GM12878 (cell line): Measurements from ENCODE around the gene ARGLU1. TPM values are rescaled to one million over a fixed set of nuclear protein-coding genes. Genes with fewer than 3 reads are reported as not detected.
A peak's percentile ranks its signal among the peaks of the same experiment; 100 is the strongest.

Experiments
- ATAC-seq: fragments of 200-7000 bp; cut with Tn5 transposase; 3 replicates; pipeline ENCODE4 v1.9.1; 2020; ENCODE audit warnings: mild to moderate bottlenecking, moderate library complexity
- BruUV-seq: library from RNA; stranded (reverse); fragments of 400-500 nt; replicated peaks from 2 replicates; lab custom pipeline; 2021; lab: Mats Ljungman, UMichigan
- CTCF ChIA-PET: fragments of 300-600 bp; sonication (Branson Sonifier 250); formaldehyde crosslinking; extraction: SDS; loops from one replicate; lab custom pipeline; 2021; ENCODE audit warnings: inconsistent platforms; lab: Yijun Ruan, JAX
- POLR2A ChIA-PET: fragments of 350-600 bp; formaldehyde crosslinking; extraction: SDS; loops from one replicate; lab custom pipeline; 2021; ENCODE audit warnings: inconsistent platforms; lab: Charles Lee
- RAD21 ChIA-PET: fragments of 300-600 bp; sonication (Branson Sonifier 250); formaldehyde crosslinking; loops from one replicate; lab custom pipeline; 2023; ENCODE audit warnings: antibody characterized with exemption; ENCODE audit not compliant: unreplicated experiment; lab: Charles Lee
- SMC1A ChIA-PET: fragments of 300-600 bp; sonication (Branson Sonifier 250); formaldehyde crosslinking; loops from one replicate; lab custom pipeline; 2023; ENCODE audit not compliant: unreplicated experiment, uncharacterized antibody; lab: Charles Lee
- DNase-seq: peaks from one replicate; pipeline ENCODE4 v3.0.0-alpha.2; 2011; ENCODE audit warnings: low read depth, low spot score
- FAIRE-seq: peaks from 3 replicates; lab custom pipeline; 2011; peaks lifted over from hg19 to GRCh38; lab: Jason Lieb, UNC
- H2AFZ ChIP-seq: 2 replicates; pipeline ENCODE4 v1.6.0; 2011; ENCODE audit warnings: low read depth, low read length, control low read depth; ENCODE audit not compliant: control insufficient read depth
- H3K27ac ChIP-seq: 2 replicates; pipeline ENCODE4 v1.5.1; 2011; ENCODE audit warnings: control low read depth; ENCODE audit not compliant: control insufficient read depth, insufficient read depth
- H3K27me3 ChIP-seq, 2 experiments: replicated peaks in 1 of 2; 2 replicates each; pipeline versions ENCODE4 v1.6.0 to v1.6.1; 2011; ENCODE audit warnings: low read length in 1 of 2; ENCODE audit not compliant: control insufficient read depth in 2 of 2, insufficient read depth in 2 of 2
- H3K36me3 ChIP-seq, 2 experiments: 2 replicates each; pipeline ENCODE4 v1.5.1; 2011; ENCODE audit warnings: low read length in 1 of 2; ENCODE audit not compliant: control insufficient read depth in 2 of 2, insufficient read depth in 2 of 2
- H3K4me1 ChIP-seq: 2 replicates; pipeline ENCODE4 v1.6.1; 2011; ENCODE audit warnings: mild to moderate bottlenecking, low read length, moderate library complexity, mixed read lengths; ENCODE audit not compliant: control insufficient read depth, insufficient read depth
- H3K4me2 ChIP-seq: 2 replicates; pipeline ENCODE4 v1.6.0; 2011; ENCODE audit warnings: control low read depth; ENCODE audit not compliant: control insufficient read depth, insufficient read depth
- H3K4me3 ChIP-seq: fragments of 200-600 bp; sonication (generic); 2 replicates; pipeline ENCODE4 v1.5.1; 2016
- H3K79me2 ChIP-seq: 2 replicates; pipeline ENCODE4 v1.6.0; 2011; ENCODE audit warnings: low read length; ENCODE audit not compliant: control insufficient read depth, insufficient read depth
- H3K9ac ChIP-seq: 2 replicates; pipeline ENCODE4 v1.8.0; 2011; ENCODE audit warnings: low read length, control low read depth, mixed read lengths; ENCODE audit not compliant: control insufficient read depth, insufficient read depth
- H3K9me3 ChIP-seq: replicated peaks from 3 replicates; pipeline ENCODE4 v1.5.1; 2011; ENCODE audit warnings: mild to moderate bottlenecking, low read length; ENCODE audit not compliant: control insufficient read depth, insufficient read depth
- H4K20me1 ChIP-seq: 2 replicates; pipeline ENCODE4 v1.6.0; 2011; ENCODE audit not compliant: control insufficient read depth, insufficient read depth
- BHLHE40 ChIP-seq, 2 experiments: fragments of 450-650 bp in 1 of 2; IDR thresholded peaks; 2 replicates each; pipeline ENCODE4 v1.6.1; 2011 to 2017; ENCODE audit warnings: low read depth in 2 of 2, borderline replicate concordance in 1 of 2, improper control_type of control experiment in 1 of 2, low read length in 1 of 2, mild to moderate bottlenecking in 1 of 2
- CBX5 ChIP-seq: sonication (generic); IDR thresholded peaks from 2 replicates; pipeline ENCODE4 v1.6.1; 2016; ENCODE audit warnings: low read depth, moderate library complexity, mild to moderate bottlenecking, inconsistent platforms
- ELK1 ChIP-seq: IDR thresholded peaks from 2 replicates; pipeline ENCODE4 v1.6.1; 2012; ENCODE audit warnings: low read depth, low read length, improper control_type of control experiment
- MAX ChIP-seq: IDR thresholded peaks from 2 replicates; pipeline ENCODE4 v1.6.1; 2012; ENCODE audit warnings: low read depth, low read length, improper control_type of control experiment
- NR2C2 ChIP-seq: IDR thresholded peaks from 2 replicates; pipeline ENCODE4 v1.6.1; 2011; ENCODE audit warnings: borderline replicate concordance, low read depth; ENCODE audit not compliant: control insufficient read depth, insufficient read length
- POLR2AphosphoS5 ChIP-seq: IDR thresholded peaks from 2 replicates; pipeline ENCODE4 v1.6.1; 2011; ENCODE audit warnings: mild to moderate bottlenecking, low read length, inconsistent platforms
- SIN3A ChIP-seq: IDR thresholded peaks from 2 replicates; pipeline ENCODE4 v1.6.1; 2012; ENCODE audit warnings: low read depth, low read length, improper control_type of control experiment
- TCF7 ChIP-seq: IDR thresholded peaks from 2 replicates; pipeline ENCODE4 v1.6.1; 2014; ENCODE audit warnings: antibody characterized with exemption, borderline replicate concordance
- WRNIP1 ChIP-seq: IDR thresholded peaks from 2 replicates; pipeline ENCODE4 v1.6.1; 2011; ENCODE audit warnings: low read depth, low read length, improper control_type of control experiment, borderline replicate concordance
- WGBS: methylation state at CpG from one replicate; pipeline ENCODE4 v1.1.6; 2016; ENCODE audit warnings: low lambda C conversion rate; ENCODE audit not compliant: insufficient replicate concordance, insufficient coverage; ENCODE audit errors: missing lambda C conversion rate; 5-methylcytosine and 5-hydroxymethylcytosine counted together
- in situ Hi-C: fragments of 300-500 bp; cut with MboI; formaldehyde crosslinking; loops from 9 replicates; pipeline ENCODE4 v1.14.3; 2018; ENCODE audit warnings: mixed read lengths
- intact Hi-C: fragments of 100-400 bp; cut with micrococcal nuclease; formaldehyde crosslinking; loops from one replicate; pipeline ENCODE4 v1.14.2; 2022; ENCODE audit not compliant: unreplicated experiment
- polyA plus RNA-seq, 11 experiments: library from polyadenylated mRNA; depleted of rRNA in 4 of 11; unstranded in 6 of 11; stranded (reverse) in 5 of 11; fragments of >200 nt; fragmentation: Nextera tagmentation in 4 of 11; fragmentation: Illumina TruSeq in 1 of 11; extraction: Ambion mirVana in 4 of 11; extraction: Trizol in 1 of 11; gene quantifications; 1 replicate in 1 of 11; 2 replicates in 10 of 11; pipeline versions ENCODE4 v1.2.1 to v1.2.3, GENCODE V29; 2011 to 2016; ENCODE audit warnings: inconsistent platforms in 2 of 11, missing spikeins in 2 of 11, low read depth in 1 of 11
- total RNA-seq, 4 experiments: library from RNA; depleted of rRNA in 3 of 4; stranded (reverse); fragments of >200 nt in 3 of 4; fragmentation: Illumina TruSeq in 1 of 4; extraction: Trizol in 1 of 4; gene quantifications; 2 replicates each; pipeline versions ENCODE4 v1.2.1 to v1.2.3, GENCODE V29; 2013 to 2021

Gene ARGLU1
- total and polyA plus RNA-seq, 10 of the 15 experiments (the other 5 are each of a cell fraction or from before 2014, with no cell fraction given), result 47.1 to 197 (median 98.3) TPM

- in situ Hi-C loops (loop anchor here (25.0 kb wide), 1 partner anchor 1645 kb away; the partner anchor contains the start of genes ABHD13 and LIG4), intact Hi-C loops (loop anchor here (5.0 kb wide), 1 partner anchor 1655 kb away; no protein-coding TSS in a partner anchor)
- CTCF ChIA-PET, result interaction anchor here (1.1 to 2.5 kb wide), 4 partner anchors 53 to 353 kb away, joined by 3 to 11 read pairs (median 4); no protein-coding TSS in a partner anchor
- no peaks in the 10 kb centered on the region for H3K27me3 ChIP-seq
- SMC1A ChIA-PET, result interaction anchor here (0.6 to 1.7 kb wide), 4 partner anchors 9 to 51 kb away, joined by 3 to 4 read pairs (median 3); no protein-coding TSS in a partner anchor
- H3K9me3 ChIP-seq, result no peaks in the 10 kb centered on the region
- peak overlapping the region; percentile 96 for H3K27ac ChIP-seq
- FAIRE-seq (peak; percentile 27), DNase-seq (no peak), ATAC-seq (peak; percentile 68)
- peak overlapping the region; percentile 98 for H3K9ac ChIP-seq
- peaks cover 62% of the 10 kb centered on the region for H3K79me2 ChIP-seq
- BruUV-seq, result no TSS peak
- H4K20me1 ChIP-seq, result peaks cover 4% of the 10 kb centered on the region; the same call in 1 of the 2 replicates
- TF ChIP-seq ELK1, result peak; percentile 34; the same call in 1 of the 2 replicates
- TF ChIP-seq NR2C2, result no peak
- TF ChIP-seq SIN3A, result peak; percentile 46
- no peak for TF ChIP-seq TCF7
- peak in 1 of 2 experiments; percentile 20; a peak in 1 of 4 replicates for TF ChIP-seq BHLHE40 (IDR thresholded peaks at IDR 0.05; ENCODE audit: borderline replicate concordance in 1 of 2, low read depth in 2 of 2, low read length in 1 of 2)
- TF ChIP-seq WRNIP1, result peak; percentile 89; the same call in 1 of the 2 replicates
- 0 out of 2 replicates have a peak, but pooled peaks have one; percentile 13 for TF ChIP-seq CBX5
- no peak for TF ChIP-seq MAX
- TF ChIP-seq POLR2AphosphoS5, result peak; percentile 50; the same call in 1 of the 2 replicates
- RAD21 ChIA-PET, result interaction anchor here (1.2 to 2.2 kb wide), 2 partner anchors 32 to 53 kb away, joined by 4 to 9 read pairs; partner anchors contain the start of gene EFNB2
- H3K4me1 ChIP-seq, result peaks cover 13% of the 10 kb centered on the region
- peak overlapping the region; percentile 83 for H3K4me3 ChIP-seq
- WGBS, result under 1% methylated on average over 32 of the region's 34 CpGs
- H2AFZ ChIP-seq, result no peak overlapping the region
- H3K36me3 ChIP-seq, result peaks cover 0 to 4% of the 10 kb centered on the region in 2 experiments; a peak in 1 of 4 replicates
- POLR2A ChIA-PET, result interaction anchor here (0.7 to 1.5 kb wide), 5 partner anchors 8 to 25 kb away, joined by 3 to 4 read pairs (median 3); no protein-coding TSS in a partner anchor
- peak overlapping the region; percentile 88 for H3K4me2 ChIP-seq
Observed at GRCh38 chr13:106566641-106567473, 1.1 kb downstream of the ARGLU1 start.
